Mucosa of descending colon (tissue), 3 donors: ENCODE measurements around the gene EIF4G3. TPM values are rescaled to one million over a fixed set of nuclear protein-coding genes. Genes with fewer than 3 reads are reported as not detected.

ENCODE experiments used
- ATAC-seq: fragments of 200-7000 bp; cut with Tn5 transposase; one replicate; pipeline ENCODE4 v1.9.1; 2020; ENCODE audit warnings: mild to moderate bottlenecking, moderate library complexity
- DNase-seq, 3 donors: peaks; one replicate each; pipeline ENCODE4 v3.0.0-alpha.2; 2020
- H3K36me3 ChIP-seq: fragments of 200-600 bp; one replicate; pipeline ENCODE4 v1.8.0; 2021; ENCODE audit warnings: low read depth, mild to moderate bottlenecking
- H3K4me1 ChIP-seq: fragments of 200-600 bp; one replicate; pipeline ENCODE4 v1.8.0; 2021; ENCODE audit warnings: low read depth, mild to moderate bottlenecking
- H3K4me3 ChIP-seq: fragments of 200-600 bp; one replicate; pipeline ENCODE4 v1.8.0; 2021; ENCODE audit warnings: mild to moderate bottlenecking
- H3K9me3 ChIP-seq: fragments of 200-600 bp; one replicate; pipeline ENCODE4 v1.8.0; 2021; ENCODE audit warnings: mild to moderate bottlenecking
- intact Hi-C, 2 donors: fragments of 100-400 bp; cut with DNase I in 1 of 2; cut with micrococcal nuclease in 1 of 2; formaldehyde crosslinking; loops; one replicate each; pipeline versions ENCODE4 v1.11.0 to v1.11.1; 2022; cut with DNase I, micrococcal nuclease
- total RNA-seq, 3 donors: library from RNA; stranded (reverse); fragmentation: NEBNext Ultra II Directional in 2 of 3; extraction: Animal tissue kit (Norgen Biotek cat#: 25700) in 2 of 3; gene quantifications; one replicate each; pipeline versions ENCODE4 v1.2.1 to v1.2.4, GENCODE V29; 2021 to 2023
- TF ChIP-seq, protein P1 (sequence below): fragments of 200-600 bp; IDR thresholded peaks from one replicate; pipeline ENCODE4 v1.8.0; 2022; ENCODE audit warnings: antibody characterized with exemption, mild to moderate bottlenecking
- donor health status: DM: no; HTN: no; CAD: no; lungs with moderate emphysema.
- donor health status: DM: no; HTN: no; CAD: no.
- donor health status: DM: no; HTN: yes; CAD: no.

EIF4G3 gene
- total RNA-seq, 3 donors from 2014 or later = 59.5 to 106 (median 90.8) TPM

DNA sequence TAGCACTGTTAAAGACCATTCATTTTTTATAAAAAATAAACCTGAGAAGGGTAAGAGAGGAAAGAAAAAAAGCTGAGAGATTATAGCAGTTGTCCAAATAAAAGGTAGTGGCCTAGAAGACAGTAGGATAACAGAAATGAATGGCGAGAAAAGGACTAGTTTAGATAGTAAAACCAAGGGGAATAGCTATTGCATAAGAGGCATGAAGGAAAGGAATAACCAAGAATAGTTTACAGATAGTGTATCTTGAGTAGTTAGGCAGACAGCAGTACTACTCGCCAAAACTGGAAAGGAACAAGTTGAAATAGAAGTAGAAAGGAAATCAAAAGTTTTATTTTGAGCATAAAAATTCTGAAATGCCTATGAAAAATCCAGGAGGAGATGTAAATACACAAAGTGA, 70.5 kb downstream of the EIF4G3 start:
- TF ChIP-seq, protein P1, sequence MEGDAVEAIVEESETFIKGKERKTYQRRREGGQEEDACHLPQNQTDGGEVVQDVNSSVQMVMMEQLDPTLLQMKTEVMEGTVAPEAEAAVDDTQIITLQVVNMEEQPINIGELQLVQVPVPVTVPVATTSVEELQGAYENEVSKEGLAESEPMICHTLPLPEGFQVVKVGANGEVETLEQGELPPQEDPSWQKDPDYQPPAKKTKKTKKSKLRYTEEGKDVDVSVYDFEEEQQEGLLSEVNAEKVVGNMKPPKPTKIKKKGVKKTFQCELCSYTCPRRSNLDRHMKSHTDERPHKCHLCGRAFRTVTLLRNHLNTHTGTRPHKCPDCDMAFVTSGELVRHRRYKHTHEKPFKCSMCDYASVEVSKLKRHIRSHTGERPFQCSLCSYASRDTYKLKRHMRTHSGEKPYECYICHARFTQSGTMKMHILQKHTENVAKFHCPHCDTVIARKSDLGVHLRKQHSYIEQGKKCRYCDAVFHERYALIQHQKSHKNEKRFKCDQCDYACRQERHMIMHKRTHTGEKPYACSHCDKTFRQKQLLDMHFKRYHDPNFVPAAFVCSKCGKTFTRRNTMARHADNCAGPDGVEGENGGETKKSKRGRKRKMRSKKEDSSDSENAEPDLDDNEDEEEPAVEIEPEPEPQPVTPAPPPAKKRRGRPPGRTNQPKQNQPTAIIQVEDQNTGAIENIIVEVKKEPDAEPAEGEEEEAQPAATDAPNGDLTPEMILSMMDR = no peak
- intact Hi-C loops = no loop called here
- DNase-seq = no peak
- no peaks in the 10 kb centered on the region for H3K9me3 ChIP-seq
- peaks cover 4% of the 10 kb centered on the region for H3K4me1 ChIP-seq
- no peak for ATAC-seq
- no peak overlapping the region for H3K4me3 ChIP-seq
- H3K36me3 ChIP-seq = no peaks in the 10 kb centered on the region

DNA sequence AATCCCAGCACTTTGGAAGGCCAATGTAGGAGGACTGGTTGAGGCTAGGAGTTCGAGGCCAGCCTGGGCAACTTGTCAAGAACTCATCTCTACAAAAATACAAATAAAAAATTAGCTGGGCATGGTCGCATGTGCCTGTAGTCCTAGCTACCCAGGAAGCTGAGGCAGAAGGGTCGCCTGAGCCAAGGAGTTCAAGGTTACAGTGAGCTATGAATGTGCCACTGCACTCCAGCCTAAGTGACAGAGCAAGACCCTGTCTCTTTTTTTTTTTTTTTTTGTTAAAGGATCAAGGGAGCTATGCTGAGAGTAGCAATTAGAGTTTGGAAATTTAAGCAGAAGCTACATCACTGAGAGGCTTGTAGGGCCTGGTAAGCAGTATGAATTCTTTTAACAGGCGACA, 70.9 kb downstream of the EIF4G3 start:
- Histone ChIP-seq H3K36me3 (no peaks in the 10 kb centered on the region), H3K4me3 (no peak overlapping the region), H3K9me3 (no peaks in the 10 kb centered on the region), H3K4me1 (peaks cover under 1% of the 10 kb centered on the region)
- no peak for DNase-seq
- TF ChIP-seq, protein P1 = no peak
- intact Hi-C loops = no loop called here
- no peak for ATAC-seq

GRCh38 chr1:21104683-21105082, 72.0 kb downstream of the EIF4G3 start:
- no peak for ATAC-seq
- intact Hi-C loops = no loop called here
- TF ChIP-seq, protein P1 = no peak

GRCh38 chr1:21100481-21100921, 76.2 kb downstream of the EIF4G3 start:
- Histone ChIP-seq H3K4me1 (no peaks in the 10 kb centered on the region), H3K4me3 (no peak overlapping the region), H3K9me3 (no peaks in the 10 kb centered on the region), H3K36me3 (no peaks in the 10 kb centered on the region)
- intact Hi-C loops = no loop called here
- ATAC-seq = peak; percentile 8
- no peak for DNase-seq
- TF ChIP-seq, protein P1 = no peak

More at GRCh38 chr1:21104683-21105082, 72.0 kb downstream of the EIF4G3 start:
- Histone ChIP-seq H3K4me1 (no peaks in the 10 kb centered on the region), H3K9me3 (no peaks in the 10 kb centered on the region), H3K36me3 (no peaks in the 10 kb centered on the region), H3K4me3 (no peak overlapping the region)
- DNase-seq = no peak

DNA sequence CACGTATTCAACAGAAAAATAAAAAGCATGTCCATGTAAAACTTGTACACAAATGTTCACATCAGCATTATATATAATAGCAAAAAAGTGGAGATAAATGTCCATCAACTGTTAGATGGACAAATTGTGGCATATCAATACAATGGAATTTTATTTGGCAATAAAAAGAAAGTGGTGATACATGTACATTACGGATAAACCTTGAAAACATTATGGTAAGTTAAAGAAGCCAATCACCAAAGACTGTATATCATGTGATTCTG, 76.9 kb downstream of the EIF4G3 start:
- Histone ChIP-seq H3K4me3 (no peak overlapping the region), H3K36me3 (no peaks in the 10 kb centered on the region), H3K9me3 (no peaks in the 10 kb centered on the region), H3K4me1 (no peaks in the 10 kb centered on the region)
- intact Hi-C loops = no loop called here
- TF ChIP-seq, protein P1 = no peak
- ATAC-seq (no peak), DNase-seq (no peak)
